ENCODE results near the gene FAM171A1.
"Not testable (repeated sequence)": the region's sequence is repeated elsewhere in the genome, so short reads cannot be mapped to it uniquely, and the experiment has no call there.

Gene FAM171A1

DNA sequence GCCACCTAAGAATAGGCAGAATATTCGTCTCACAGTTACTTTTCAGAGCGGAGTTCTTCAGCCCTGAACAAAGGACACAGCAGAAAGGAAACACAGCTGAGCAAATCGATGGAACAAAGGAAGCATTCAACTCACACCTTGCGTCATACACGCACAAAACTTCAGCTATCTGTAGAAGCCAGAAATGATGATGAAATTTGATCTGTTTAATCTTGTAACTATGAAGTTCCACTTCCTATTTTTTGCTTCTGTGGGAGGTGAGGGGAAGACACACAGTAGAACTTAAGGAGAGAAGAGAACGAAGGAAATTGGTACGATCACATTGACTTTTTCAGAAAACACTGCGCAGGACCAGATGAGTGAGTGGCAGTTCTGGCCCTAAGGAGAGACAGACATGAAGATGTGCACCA is 26.2 kb downstream of the FAM171A1 start:
- DNase-seq (ENCODE audit: low read depth in 2 of 2) = no peak

DNA sequence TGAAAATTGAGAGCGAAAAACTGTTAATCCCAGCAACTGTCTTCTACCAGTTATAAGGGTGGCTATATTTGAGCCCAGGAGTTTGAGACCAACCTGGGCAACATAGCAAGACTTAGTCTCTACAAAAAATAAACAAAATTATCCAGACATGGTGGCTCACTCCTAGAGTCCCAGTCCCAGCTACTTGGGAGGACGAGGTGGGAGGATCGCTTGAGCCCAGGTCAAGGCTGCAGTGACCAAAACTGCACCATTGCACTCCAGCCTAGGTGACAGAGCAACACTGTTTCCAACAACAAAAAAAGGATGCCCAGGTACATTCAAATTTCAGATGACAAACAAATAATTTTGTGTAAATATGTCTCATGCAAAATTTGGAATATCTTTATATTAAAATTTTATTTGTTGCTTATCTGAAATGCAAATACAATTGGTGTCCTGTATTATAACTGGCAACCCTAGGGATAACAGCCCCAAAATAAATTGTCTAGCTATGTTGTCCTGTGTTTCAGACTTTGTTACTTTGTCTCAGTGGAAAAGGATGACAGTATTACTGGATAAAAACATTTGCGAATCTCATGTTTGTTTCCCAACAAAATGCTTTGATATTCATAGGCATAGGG is 26.7 kb downstream of the FAM171A1 start:
- no peak for DNase-seq (ENCODE audit: low read depth in 2 of 2)

DNA sequence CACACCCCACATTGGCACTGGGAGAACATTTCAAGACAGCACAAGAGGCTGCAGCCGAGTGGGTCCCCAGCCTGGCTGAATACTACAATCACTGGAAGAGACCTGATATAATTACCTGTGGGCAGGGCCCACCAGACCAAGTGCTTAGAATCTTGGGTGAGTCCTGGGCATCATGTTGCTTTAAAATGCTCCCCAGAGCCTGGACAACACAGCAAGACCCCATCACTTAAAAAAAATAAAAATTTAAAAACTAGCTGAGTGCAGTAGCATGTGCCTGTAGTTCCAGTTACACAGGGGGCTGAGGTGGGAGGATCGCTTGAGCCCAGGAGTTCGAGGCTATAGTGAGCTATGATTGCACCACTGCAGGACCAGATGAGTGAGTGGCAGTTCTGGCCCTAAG is 28.1 kb downstream of the FAM171A1 start:
- DNase-seq (ENCODE audit: low read depth in 2 of 2) = no peak

DNA sequence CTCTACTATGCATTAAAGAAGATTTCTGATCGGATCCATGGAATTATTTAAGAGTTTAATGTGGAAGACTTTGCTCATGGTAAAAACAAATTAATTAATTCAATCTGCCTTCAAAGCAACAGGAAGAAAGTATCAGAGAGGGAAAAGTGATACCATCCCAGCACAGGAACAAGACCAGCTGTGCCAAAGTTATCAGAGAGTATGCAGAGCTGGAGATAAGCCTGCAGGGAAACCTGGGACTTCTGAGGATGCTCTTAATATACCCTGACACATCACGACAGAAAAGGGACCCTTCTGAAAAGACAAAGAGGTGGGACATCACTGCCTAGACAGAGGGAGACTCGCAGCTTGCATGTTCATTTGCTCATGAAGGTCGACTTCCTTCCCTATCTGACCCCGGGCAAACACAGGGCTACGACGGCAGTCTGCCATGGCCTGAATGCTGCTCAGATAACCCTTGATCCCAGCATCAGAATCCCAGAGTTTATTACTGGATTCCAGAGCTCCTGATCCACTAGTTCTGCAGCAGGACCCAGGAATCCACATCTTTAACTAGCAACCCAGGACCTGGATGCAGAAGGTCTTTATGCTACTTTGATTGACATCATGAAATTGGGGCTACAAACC is 29.5 kb downstream of the FAM171A1 start:
- DNase-seq (ENCODE audit: low read depth in 2 of 2) = no peak

DNA sequence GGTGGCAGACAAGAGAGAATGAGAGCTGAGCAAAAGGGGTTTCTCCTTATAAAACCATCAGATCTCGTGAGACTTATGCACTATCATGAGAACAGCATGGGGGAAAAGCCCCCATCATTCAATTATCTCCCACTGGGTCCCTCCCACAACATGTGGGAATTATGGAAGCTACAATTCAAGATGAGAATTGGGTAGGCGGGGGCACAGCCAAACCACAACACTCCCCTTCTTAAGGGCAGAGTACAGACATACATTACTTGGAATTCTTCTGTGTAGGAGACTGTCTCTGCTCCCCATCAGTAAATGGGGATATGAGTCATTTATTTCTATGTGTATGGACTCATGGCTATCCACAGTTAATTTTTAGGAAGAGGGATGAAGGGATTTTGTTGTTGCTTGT is 31.2 kb downstream of the FAM171A1 start:
- no peak for DNase-seq (ENCODE audit: low read depth in 2 of 2)

DNA sequence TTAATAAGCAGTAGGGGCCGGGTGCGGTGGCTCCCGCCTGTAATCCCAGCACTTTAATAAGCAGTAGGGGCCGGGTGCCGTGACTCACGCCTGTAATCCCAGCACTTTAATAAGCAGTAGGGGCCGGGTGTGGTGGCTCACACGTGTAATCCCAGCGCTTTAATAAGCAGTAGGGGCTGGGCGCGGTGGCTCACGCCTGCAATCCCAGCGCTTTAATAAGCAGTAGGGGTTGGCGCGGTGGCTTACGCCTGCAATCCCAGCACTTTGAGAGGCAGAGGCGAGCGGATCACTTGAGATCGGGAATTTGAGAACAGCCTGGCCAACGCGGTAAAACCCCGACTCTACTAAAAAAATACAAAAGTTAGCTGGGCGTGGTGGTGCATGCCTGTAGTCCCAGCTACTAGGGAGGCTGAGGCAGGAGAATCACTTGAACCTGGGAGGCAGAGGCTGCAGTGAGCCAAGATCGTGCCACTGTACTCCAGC is 33.6 kb downstream of the FAM171A1 start:
- DNase-seq (ENCODE audit: low read depth in 2 of 2) = not testable (repeated sequence)

DNA sequence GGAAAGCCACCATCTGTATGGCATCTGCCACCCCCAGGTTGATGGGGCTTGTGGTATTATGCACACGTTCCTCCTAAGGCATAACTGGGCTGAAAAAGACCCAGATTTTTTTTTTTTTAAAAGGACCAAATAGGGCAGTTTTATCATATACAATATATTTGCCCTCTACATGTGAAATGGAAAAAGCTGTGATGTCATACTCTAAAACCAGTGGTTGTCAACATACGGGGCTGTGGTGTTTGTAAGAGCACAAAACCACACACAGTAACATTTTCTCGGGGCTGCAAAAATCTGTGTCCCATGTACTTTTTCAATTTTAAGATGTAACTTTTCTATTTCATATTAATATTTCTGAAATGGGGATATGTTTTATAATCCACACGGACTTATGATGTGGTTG is 34.9 kb downstream of the FAM171A1 start:
- no peak for DNase-seq (ENCODE audit: low read depth in 2 of 2)

DNA sequence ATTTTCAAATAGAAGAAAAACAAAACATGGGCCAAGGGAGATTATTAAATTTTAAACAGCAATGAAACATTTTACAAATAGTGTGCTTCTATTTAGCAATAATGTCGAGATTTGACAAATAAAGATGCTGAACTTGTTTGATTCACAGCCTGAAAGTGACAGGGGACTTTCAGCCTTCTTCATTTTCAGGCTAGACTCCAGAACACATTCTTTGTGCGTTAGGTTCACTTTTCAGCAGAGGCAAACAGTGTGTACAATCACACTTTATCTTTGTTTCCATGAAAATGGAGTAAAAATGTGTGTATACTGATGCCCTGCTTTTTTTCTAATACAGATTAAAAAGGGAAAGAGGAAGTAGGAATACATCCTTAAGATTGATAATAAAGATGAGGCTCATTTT is 35.6 kb downstream of the FAM171A1 start:
- DNase-seq (ENCODE audit: low read depth in 2 of 2) = no peak

DNA sequence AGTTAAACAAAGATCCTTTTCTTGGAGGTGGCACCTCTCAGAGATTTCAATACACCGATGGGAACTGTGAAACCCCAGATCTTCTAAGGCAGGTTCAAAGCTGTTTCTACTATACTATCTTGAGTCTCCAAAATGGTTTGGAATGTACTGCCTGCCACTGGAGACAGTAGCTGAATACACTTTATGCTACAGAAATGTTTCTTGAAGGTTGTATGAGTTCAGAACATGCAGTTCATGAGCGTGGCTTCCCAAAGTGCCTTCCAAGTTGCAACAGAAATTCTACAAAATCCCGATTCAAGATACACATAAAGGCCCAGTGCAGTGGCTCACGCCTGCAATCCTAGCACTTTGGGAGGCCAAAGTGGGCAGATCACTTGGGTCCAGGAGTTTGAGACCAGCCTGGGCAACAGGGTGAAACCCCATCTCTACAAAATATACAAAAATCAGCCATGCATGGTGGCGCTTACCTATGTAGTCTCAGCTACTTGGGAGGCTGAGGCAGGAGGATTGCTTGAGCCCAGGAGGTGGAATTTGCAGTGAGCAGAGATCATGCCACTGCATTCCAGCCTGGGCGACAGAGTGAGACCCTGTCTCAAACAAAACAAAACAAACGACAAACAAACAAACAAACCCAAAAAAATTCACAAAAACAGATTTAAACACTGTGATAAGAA is 36.3 kb downstream of the FAM171A1 start:
- DNase-seq (ENCODE audit: low read depth in 2 of 2) = no peak

DNA sequence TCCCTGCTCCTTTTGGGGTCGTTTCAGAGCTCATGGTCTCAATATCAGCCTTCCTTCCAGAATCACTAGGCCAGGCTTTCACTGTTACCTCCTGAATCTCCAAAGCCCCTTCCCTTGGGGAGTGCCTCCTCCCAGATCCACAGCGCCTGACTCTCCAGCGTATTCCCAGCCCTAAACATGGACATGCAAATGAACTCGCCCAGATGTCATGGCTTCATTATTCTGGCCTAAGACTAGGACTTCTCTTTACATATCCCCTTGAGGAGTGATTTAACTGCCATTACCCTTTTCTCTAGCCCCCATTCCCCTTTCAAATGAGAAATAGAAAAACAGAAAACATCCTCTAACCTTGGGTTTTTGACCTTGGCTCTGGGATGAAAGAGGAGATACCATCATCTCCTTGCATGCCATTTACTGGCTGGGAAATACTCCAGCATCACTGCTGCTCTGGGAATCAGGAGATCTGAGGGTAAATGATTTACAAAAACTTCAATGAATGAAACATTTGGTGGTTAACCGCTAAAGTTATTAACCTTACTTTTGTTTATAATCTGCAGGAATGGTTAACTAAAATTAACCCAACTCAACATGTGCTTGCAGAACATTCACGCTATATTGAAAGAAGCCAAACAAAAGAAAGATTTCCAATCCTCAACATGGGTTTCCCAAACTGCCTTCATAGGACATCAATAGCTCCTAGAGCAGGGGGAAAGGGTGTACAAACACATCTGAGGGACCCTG is 37.0 kb downstream of the FAM171A1 start:
- no peak for DNase-seq (ENCODE audit: low read depth in 2 of 2)

DNA sequence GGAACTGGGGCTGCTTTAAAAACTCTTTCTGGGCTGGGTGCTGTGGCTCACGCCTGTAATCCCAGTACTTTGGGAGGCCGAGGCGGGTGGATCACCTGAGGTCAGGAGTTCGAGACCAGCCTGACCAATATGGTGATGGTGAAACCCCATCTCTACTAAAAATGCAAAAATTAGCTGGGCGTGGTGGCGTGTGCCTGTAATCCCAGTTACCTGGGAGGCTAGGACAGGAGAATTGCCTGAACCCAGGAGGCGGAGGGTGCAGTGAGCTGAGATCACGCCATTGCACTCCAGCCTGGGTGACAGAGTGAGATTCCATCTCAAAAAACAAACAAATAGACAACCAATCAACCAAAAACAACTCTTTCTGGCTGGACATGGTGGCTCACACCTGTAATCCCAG is 37.9 kb downstream of the FAM171A1 start:
- not testable (repeated sequence) for DNase-seq (ENCODE audit: low read depth in 2 of 2)

DNA sequence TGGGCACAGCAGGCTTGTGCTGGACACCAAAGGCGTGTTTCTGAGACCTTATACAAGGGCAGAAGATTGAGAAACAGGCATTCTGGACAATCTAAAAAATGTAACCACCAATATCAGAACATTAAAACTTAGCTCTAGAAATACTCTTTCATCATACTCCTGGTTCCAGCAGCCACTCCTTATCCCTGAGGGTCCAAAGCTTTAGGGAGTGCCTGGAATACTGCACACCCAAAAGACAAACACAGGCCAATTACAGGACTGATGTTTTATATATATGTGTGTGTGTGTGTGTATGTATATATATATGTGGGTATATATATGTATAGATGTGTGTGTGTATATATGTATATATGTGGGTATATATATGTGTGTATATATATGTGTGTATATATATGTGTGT is 39.6 kb downstream of the FAM171A1 start:
- no peak for DNase-seq (ENCODE audit: low read depth in 2 of 2)

DNA sequence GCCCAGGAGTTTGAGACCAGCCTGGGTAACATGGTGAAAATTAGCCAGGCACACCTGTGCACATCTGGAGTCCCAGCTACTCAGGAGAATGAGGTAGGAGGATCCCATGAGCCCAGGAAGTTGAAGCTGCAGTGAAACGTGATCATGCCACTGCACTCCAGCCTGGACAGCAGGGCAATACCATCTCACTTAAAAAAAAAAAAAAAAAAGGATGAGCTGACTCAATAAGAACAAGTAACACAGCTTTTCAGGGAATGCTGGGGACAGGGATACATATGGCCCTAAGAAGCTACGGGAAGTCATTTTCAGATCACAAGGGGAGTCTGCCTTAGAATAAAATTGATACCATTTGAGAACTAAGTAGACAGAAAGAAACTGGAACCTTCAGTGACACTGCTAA is 41.7 kb downstream of the FAM171A1 start:
- DNase-seq (ENCODE audit: low read depth in 2 of 2) = no peak

DNA sequence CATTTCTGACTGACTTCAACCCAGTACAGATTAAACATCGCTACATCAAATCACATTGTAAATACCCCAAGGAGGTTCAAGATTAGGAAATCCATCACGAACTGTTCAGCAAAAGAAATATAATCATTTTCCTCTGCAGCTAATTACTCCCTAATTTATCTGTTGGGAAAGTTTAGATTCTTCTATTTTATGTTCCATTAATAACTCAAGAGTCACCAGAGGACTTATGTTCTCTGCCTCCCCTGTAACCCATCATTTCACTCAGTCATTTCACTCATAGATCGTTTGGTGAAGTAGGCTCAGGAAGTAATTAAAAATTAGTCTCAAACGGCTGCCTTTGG is 45.2 kb downstream of the FAM171A1 start:
- DNase-seq (ENCODE audit: low read depth in 2 of 2) = no peak

DNA sequence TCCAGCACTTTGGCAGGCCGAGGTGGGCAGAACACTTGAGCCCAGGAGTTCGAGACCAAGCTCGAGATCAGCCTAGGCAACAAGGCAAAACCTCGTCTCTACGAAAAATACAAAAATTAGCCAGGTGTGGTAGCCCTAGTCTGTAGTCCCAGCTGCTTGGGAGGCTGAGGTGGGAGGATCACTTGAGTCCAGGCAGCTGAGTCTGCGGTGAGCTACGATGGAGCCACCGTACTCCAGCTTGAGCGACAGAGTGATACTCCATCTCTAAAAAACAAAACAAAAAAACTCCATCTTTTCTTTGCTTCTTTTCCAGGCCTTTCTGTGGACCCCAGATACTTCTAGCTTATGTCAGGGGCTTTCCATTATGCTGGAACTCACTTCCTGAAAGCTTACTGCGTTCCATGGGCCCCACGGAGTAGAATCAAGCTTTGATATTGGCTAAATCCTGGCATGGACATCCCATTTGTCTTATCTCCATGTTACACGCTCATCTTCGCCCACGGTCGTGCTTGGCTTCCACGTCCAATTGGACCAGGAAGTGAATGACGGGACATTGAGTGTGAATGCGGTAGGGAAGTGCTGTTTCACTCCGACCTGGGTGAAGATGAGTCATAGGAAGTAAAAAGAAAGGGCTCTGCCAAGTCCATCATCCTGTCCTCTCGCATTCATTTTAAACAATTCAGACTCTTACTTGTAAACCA is 45.7 kb downstream of the FAM171A1 start:
- DNase-seq (ENCODE audit: low read depth in 2 of 2) = no peak

DNA sequence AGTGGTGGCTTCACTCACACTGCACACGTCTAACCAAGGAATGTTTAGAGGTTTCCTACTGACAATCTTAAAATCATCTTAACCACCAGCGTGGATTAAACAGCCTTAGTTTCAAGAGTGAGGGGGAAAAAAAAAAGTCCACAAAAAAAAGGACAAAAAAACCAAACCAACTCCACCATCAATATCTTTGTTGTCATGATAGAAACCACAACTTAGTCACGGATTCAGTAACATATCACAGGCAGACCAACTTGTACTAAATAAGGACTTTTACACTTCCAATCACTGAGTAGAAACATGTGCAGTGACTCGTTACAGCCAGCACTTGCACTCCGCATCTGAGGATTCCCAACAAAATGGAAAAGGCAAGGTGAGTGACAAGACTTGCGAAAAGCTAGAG is 46.5 kb downstream of the FAM171A1 start:
- DNase-seq (ENCODE audit: low read depth in 2 of 2) = no peak

DNA sequence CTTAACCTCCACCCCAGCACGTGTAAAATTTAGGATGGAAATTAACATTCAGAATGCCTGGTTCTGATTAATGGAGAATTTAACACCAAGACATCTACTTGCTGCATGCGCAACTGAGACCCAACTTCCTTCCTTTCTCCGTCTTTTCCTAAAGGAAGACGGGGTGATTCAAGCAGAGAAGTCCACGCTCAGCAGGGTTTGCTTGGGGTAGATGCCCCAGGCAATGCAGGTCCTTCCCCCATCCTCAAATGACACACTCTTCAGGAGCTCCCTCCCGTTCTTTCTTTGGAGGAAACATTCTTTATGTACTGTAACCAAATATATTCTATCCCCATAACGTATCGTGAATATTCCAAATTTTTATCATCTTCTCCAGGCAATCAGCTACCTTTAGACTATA is 47.0 kb downstream of the FAM171A1 start:
- no peak for DNase-seq (ENCODE audit: low read depth in 2 of 2)

DNA sequence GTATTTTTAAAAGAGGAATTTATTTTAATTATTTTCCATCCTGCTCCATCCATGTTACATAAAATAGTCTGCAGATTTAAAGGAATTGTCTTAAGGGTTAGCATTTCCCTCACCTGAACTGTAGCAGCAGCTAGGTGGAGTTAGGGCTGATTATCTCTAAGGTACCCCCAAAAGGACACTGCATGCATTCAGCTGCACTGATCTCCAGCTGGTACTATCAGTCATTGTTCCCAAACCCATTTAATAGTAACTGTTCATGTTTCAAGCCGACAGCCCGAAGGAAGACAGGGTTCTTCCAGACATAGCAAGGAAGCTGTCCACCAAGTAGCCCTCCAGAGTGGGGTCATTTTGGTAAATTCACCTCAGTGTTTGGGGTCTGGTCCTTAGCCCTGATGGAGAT is 48.7 kb downstream of the FAM171A1 start:
- DNase-seq (ENCODE audit: low read depth in 2 of 2) = no peak

DNA sequence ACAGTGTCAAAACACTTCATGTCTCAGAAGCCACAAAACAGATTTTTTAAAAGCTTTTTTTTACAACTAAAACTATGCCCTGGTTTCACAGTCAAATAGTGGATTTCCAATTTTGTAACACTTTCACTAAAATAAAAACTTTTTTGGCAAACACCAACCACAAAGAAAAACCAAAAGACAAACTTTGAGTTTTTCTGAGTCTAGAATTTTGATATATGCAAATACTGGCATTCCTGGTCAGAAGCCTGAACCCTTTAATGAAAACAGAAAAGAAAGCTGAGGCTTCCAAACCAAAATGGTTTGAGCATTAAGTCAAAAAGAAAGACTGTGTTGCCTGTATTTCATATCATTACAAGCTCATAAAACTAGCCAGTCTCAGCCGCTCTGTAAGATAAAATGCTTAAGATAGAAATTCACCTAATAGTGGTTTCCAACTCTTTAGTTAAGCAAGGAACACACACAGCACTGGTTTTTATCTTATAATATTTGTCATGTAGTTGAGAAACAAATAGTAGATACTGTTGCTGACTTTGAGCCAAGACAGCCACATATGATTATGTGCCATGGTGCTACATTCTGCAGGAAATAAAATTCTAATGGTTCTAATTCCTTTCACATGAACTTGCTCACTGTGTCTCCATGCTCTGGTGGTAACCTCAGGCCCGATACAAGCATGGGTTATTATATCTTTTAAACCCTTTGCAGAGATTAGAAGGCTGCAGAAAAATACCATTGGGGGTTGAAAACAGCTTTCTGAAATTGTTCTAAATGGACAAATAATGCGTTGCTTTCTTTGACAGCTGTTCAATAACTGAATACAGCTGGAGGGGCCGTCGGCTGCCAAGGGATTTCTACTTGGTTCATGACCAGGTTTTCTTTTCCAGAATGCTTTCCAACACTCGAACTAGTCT is 49.4 kb downstream of the FAM171A1 start:
- DNase-seq (ENCODE audit: low read depth in 2 of 2) = no peak

DNA sequence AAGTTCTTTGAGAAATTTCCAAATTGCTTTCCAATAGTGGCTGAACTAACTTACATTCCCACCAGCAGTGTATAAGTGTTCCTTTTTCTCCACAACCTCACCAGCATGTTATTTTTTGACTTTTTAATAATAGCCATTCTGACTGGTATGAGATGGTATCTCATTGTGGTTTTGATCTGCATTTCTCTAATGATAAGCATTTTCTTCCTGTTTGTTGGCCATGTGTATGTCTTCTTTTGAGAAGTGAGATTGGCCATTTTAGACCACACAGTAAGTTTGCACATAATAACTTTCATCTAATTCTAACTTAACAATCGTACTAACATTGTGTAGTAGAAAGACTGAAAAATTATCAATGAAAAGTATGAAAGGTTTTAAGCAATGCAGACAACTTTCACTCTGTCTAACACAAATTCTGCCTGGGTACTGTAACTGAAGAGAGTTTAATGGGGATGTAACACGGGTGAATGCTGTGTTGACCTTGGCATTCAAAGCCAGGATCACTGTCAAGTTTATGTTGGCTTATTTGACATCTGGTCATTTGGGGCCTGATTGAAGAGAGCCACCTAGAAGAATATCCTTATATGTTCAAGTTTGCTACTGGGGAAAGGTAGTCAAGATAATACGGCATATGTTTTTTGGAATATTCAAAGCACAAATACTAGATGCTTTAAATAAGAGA is 50.4 kb downstream of the FAM171A1 start:
- no peak for DNase-seq (ENCODE audit: low read depth in 2 of 2)
